Brain microvascular endothelial cell (primary cell): ENCODE results near the gene MYL5.
"Not testable (repeated sequence)": the region's sequence is repeated elsewhere in the genome, so short reads cannot be mapped to it uniquely, and the experiment has no call there.

ENCODE experiments used
- DNase-seq: peaks from one replicate; pipeline ENCODE4 v3.0.0-alpha.2; 2020
- H3K27ac ChIP-seq: fragments of 250-450 bp; sonication (Bioruptor Pico); 2 replicates; pipeline ENCODE4 v1.5.1; 2020; ENCODE audit warnings: mild to moderate bottlenecking, moderate library complexity
- H3K27me3 ChIP-seq: fragments of 250-450 bp; sonication (Bioruptor Pico); replicated peaks from 2 replicates; pipeline ENCODE4 v1.5.1; 2020; ENCODE audit warnings: mild to moderate bottlenecking
- H3K36me3 ChIP-seq: fragments of 250-450 bp; sonication (Bioruptor Pico); replicated peaks from 2 replicates; pipeline ENCODE4 v1.5.1; 2020; ENCODE audit warnings: mild to moderate bottlenecking
- H3K4me3 ChIP-seq: 2 replicates; pipeline ENCODE4 v1.5.1; 2011; ENCODE audit warnings: low read depth, mild to moderate bottlenecking, control low read depth, low read length, moderate library complexity
- in situ Hi-C: cut with HindIII; loops from 2 replicates; pipeline ENCODE4 v1.10.0; 2017; ENCODE audit warnings: low sequenced_read_pairs, low pct_ligation_motif_present
- TF ChIP-seq, protein P1 (sequence below): IDR thresholded peaks from 2 replicates; pipeline ENCODE4 v1.5.1; 2011; ENCODE audit warnings: low read depth, mild to moderate bottlenecking, moderate library complexity, low read length, control low read depth, inconsistent platforms; ENCODE audit errors: missing control alignments

MYL5 gene

DNA sequence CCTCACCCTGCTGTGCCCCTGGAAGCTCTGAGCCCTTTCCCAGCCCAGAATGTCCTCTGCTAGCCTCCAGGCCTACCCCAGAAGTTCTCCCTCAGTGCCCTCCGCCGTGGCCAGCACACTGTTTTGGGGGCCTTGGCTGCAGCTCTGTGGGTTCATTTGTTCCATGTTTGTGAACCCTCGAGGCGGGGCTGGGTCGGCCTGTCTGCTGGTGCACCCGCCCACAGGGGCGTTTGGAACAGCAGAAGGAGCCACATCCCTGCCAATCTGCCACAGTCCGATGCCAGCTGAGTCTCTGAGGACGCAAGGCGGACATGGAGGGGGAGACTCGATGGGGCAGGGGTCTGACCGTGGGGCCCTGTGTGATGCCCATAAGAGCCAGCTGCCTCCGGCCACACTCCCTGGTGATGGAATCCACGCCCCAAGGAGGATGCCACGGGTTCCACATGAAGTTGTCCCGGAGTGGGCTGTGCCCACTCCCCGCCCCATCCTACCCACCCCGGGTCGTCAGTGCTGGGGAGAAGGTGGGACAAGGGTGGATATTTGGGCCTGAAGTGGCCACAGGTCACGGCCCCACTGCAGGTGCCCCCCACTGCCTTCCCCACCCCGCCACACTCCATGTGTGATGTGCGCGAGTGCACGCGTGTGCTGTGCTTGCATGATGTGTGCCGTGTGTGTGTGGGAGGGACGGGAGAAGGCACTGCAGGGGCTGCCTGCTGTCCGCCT lies 7.4 kb upstream of the MYL5 start:
- in situ Hi-C loops, result no loop called here
- no peak for DNase-seq
- Histone ChIP-seq H3K27ac (no peak overlapping the region), H3K36me3 (peaks cover 10% of the 10 kb centered on the region), H3K27me3 (peaks cover 4% of the 10 kb centered on the region), H3K4me3 (no peak overlapping the region)
- TF ChIP-seq, protein P1, sequence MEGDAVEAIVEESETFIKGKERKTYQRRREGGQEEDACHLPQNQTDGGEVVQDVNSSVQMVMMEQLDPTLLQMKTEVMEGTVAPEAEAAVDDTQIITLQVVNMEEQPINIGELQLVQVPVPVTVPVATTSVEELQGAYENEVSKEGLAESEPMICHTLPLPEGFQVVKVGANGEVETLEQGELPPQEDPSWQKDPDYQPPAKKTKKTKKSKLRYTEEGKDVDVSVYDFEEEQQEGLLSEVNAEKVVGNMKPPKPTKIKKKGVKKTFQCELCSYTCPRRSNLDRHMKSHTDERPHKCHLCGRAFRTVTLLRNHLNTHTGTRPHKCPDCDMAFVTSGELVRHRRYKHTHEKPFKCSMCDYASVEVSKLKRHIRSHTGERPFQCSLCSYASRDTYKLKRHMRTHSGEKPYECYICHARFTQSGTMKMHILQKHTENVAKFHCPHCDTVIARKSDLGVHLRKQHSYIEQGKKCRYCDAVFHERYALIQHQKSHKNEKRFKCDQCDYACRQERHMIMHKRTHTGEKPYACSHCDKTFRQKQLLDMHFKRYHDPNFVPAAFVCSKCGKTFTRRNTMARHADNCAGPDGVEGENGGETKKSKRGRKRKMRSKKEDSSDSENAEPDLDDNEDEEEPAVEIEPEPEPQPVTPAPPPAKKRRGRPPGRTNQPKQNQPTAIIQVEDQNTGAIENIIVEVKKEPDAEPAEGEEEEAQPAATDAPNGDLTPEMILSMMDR, result no peak

GRCh38 chr4:667545-667925 lies 6.8 kb upstream of the MYL5 start:
- Histone ChIP-seq H3K27me3 (peaks cover 4% of the 10 kb centered on the region), H3K4me3 (no peak overlapping the region), H3K36me3 (peaks cover 14% of the 10 kb centered on the region), H3K27ac (no peak overlapping the region)
- in situ Hi-C loops, result no loop called here
- no peak for DNase-seq
- TF ChIP-seq, protein P1, result no peak

GRCh38 chr4:668219-668618 lies 6.1 kb upstream of the MYL5 start:
- DNase-seq, H3K27me3 ChIP-seq, in situ Hi-C loops, H3K27ac ChIP-seq, H3K4me3 ChIP-seq: not testable (repeated sequence)
- peaks cover 14% of the 10 kb centered on the region for H3K36me3 ChIP-seq

- H3K36me3 ChIP-seq, result peaks cover 14% of the 10 kb centered on the region
- H3K4me3 ChIP-seq, H3K27me3 ChIP-seq, DNase-seq, H3K27ac ChIP-seq, in situ Hi-C loops: not testable (repeated sequence)
Measured at GRCh38 chr4:669806-670559, 4.4 kb upstream of the MYL5 start.

DNA sequence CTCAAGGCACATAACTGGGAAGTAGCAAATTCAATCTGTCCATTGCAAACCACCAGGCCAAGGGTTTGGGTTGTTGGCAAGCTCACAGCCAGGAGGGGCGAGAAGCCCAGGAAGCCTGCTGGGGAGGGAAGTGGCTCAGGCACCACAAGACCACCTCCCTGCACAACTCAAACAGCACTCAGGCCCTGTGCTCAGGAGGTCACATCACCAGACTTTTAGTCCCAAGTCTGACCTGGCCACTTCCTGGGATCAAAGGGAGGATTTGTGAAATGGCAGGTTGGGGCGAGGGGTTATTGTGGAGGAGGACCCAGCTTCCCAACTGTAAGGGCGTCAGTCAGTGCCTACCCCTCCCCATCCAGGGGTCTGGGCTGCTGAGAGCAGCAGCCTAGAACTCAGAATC lies 2.6 kb upstream of the MYL5 start:
- Histone ChIP-seq H3K27me3 (no peaks in the 10 kb centered on the region), H3K4me3 (no peak overlapping the region)

DNA sequence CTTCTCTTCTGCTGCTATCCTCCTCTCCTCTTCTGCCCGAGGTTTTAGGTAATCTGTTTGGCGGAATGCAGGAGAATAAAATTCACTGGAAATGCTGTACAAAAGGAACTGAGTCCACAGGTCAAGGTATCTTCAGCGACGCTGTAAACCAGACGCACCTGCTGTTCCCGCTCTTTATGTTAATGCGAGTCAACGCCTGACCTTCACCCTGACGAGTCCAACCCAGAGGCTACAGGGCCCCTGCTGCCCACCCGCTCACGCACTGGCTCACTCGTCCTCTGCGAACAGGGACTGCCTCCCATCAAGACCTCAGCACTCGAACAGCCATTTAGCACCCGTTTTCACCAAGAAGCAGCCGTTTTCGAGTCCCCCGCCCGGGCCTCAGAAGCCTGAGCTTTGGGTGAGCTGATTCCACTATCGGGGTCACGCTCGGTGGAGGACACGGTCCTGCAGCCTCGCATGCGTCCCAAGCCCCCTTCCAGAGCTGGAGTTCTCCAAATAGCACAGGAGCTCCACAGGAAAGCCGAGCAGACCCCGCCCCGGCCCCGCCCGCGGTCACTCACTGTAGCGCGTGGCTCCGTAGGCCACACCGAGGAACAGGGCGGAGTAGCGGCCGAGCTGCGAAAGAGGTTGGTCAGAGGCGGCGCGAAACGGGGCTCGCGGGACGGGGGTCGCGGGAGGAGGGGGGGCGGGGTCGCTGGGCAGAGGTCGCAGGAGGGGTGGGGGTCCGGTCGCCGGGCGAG lies 822 bp upstream of the MYL5 start:
- H3K27ac ChIP-seq, result no peak overlapping the region
- H3K27me3 ChIP-seq, result no peaks in the 10 kb centered on the region
- peak; percentile 18 for DNase-seq
- peaks cover 14% of the 10 kb centered on the region for H3K36me3 ChIP-seq
- in situ Hi-C loops, result no loop called here
- H3K4me3 ChIP-seq, result peak overlapping the region; percentile 81
- TF ChIP-seq, protein P1, result no peak

More for the DNA sequence above, 2.6 kb upstream of the MYL5 start:
- peaks cover 14% of the 10 kb centered on the region for H3K36me3 ChIP-seq
- in situ Hi-C loops, result no loop called here
- H3K27ac ChIP-seq, result no peak overlapping the region
- TF ChIP-seq, protein P1, result no peak
- DNase-seq, result no peak
